Measurements from ENCODE around the gene PITPNC1. TPM values are rescaled to one million over a fixed set of nuclear protein-coding genes. Genes with fewer than 3 reads are reported as not detected.
"Not testable (repeated sequence)": the region's sequence is repeated elsewhere in the genome, so short reads cannot be mapped to it uniquely, and the experiment has no call there.

The PITPNC1 gene
- 18.2 and 22.3 TPM in 2 replicates for total RNA-seq (2014; rRNA removed; shearing (Covaris generic))
- polyA plus RNA-seq (2015; cell fraction: cytosol; rRNA removed), result 30.4 and 35.6 TPM in 2 replicates
- polyA plus RNA-seq (2015; cell fraction: nucleus; rRNA removed), result 9.2 and 10.5 TPM in 2 replicates

- in situ Hi-C loops (cut with HindIII; ENCODE audit: low pct_unique_long_range_greater_than_20kb, low sequenced_read_pairs), result no loop called here
- peak; percentile 90 for DNase-seq (ENCODE audit: low read depth, low spot score)
Measured at GRCh38 chr17:67376737-67377487, at the start of gene PITPNC1. Gene PITPNC1 (plus strand): TSS chr17:67377281.

DNA sequence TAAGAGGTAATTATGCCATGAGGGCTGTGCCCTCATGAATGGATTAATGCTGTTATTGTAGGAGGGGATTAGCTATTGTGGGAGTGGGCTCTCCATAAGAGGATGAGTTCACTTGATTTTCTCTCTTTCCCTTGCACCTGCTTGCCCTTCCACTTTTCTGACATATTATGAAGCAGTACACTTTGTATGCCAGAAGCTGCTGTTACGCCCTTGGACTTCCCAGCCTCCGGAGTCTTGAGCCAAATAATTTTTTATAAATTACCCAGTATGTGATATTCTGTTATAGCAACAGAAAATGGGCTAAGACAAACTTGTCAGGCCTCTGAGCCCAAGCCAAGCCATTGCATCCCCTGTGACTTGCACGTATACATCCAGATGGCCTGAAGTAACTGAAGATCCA, 49.1 kb upstream of the PITPNC1 start:
- in situ Hi-C loops (cut with HindIII; ENCODE audit: low pct_unique_long_range_greater_than_20kb, low sequenced_read_pairs), result no loop called here

DNA sequence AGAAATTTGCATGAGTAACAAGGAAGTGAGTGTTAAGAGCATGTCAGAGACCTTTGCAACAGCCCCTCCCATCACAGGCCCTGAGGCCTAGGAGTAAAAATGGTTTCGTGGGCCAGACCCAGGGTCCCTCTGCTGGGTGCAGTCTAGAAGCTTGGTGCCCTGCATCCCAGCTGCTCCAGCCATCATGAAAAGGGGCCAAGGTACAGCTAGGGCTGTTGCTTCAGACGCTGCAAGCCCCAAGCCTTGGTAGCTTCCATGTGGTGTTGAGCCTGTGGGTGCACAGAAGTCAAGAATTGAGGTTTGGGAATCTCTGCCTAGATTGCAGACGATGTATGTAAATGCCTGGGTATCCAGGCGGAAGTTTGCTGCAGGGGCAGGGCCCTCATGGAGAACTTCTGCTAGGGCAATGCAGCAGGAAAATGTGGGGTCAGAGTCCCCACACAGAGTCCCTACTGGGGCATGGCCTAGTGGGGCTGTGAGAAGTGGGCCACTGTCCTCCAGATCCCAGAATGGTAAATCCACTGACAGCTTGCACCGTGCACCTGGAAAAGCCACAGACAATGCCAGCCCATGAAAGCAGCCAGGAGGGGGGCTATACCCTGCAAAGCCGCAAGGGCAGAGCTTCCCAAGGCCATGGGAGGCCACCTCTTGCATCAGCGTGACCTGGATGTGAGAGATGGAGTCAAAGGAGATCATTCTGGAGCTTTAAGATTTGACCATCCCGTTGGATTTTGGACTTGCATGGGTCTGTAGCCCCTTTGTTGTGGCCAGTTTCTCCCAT, 45.5 kb upstream of the PITPNC1 start:
- in situ Hi-C loops (cut with HindIII; ENCODE audit: low pct_unique_long_range_greater_than_20kb, low sequenced_read_pairs); DNase-seq (ENCODE audit: low read depth, low spot score): not testable (repeated sequence)

More for the DNA sequence above, 49.1 kb upstream of the PITPNC1 start:
- no peak for DNase-seq (ENCODE audit: low read depth, low spot score)

DNA sequence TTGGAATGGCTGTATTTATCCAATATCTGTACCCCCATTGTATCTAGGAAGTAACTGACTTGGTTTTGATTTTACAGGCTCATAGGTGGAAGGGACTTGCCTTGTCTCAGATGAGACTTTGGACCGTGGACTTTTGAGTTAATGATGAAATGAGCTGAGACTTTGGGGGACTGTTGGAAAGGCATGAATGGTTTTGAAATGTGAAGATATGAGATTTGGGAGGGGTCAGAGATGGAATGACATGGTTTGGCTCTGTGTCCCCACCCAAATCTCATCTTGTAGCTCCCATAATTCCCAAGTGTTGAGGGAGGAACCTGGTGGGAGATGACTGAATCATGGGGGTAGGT, 44.9 kb upstream of the PITPNC1 start:
- DNase-seq (ENCODE audit: low read depth, low spot score); in situ Hi-C loops (cut with HindIII; ENCODE audit: low pct_unique_long_range_greater_than_20kb, low sequenced_read_pairs): not testable (repeated sequence)

GRCh38 chr17:67335245-67335835, 41.7 kb upstream of the PITPNC1 start:
- no peak for DNase-seq (ENCODE audit: low read depth, low spot score)
- in situ Hi-C loops (cut with HindIII; ENCODE audit: low pct_unique_long_range_greater_than_20kb, low sequenced_read_pairs), result no loop called here

- in situ Hi-C loops (cut with HindIII; ENCODE audit: low pct_unique_long_range_greater_than_20kb, low sequenced_read_pairs), result no loop called here
- no peak for DNase-seq (ENCODE audit: low read depth, low spot score)
Measured at GRCh38 chr17:67336859-67337258, 40.2 kb upstream of the PITPNC1 start.

- DNase-seq (ENCODE audit: low read depth, low spot score); in situ Hi-C loops (cut with HindIII; ENCODE audit: low pct_unique_long_range_greater_than_20kb, low sequenced_read_pairs): not testable (repeated sequence)
Measured at GRCh38 chr17:67338353-67338752, 38.7 kb upstream of the PITPNC1 start.

- in situ Hi-C loops (cut with HindIII; ENCODE audit: low pct_unique_long_range_greater_than_20kb, low sequenced_read_pairs), result no loop called here
- no peak for DNase-seq (ENCODE audit: low read depth, low spot score)
Measured at GRCh38 chr17:67343237-67343636, 33.8 kb upstream of the PITPNC1 start.

- in situ Hi-C loops (cut with HindIII; ENCODE audit: low pct_unique_long_range_greater_than_20kb, low sequenced_read_pairs), result no loop called here
Measured at GRCh38 chr17:67347826-67348225, 29.3 kb upstream of the PITPNC1 start.

GRCh38 chr17:67349420-67349819, 27.7 kb upstream of the PITPNC1 start:
- in situ Hi-C loops (cut with HindIII; ENCODE audit: low pct_unique_long_range_greater_than_20kb, low sequenced_read_pairs), result no loop called here
- DNase-seq (ENCODE audit: low read depth, low spot score), result no peak

More at GRCh38 chr17:67347826-67348225, 29.3 kb upstream of the PITPNC1 start:
- no peak for DNase-seq (ENCODE audit: low read depth, low spot score)

DNA sequence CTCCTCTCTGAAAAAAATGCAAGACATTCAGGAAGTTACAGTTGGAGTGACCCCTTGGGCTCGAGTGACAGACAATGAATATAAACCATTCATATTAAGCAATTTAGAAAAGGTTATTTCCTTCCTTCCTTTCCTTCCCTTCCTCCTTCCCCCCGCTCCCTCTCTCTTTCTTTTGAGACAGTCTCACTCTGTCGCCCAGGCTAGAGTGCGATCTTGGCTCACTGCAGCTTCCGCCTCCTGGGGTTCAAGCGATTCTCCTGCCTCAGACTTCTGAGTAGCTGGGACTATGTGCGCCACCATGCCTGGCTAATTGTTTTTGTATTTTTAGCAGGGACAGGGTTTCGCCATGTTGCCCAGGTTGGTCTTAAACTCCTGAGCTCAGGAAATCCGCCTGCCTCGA, 23.9 kb upstream of the PITPNC1 start:
- in situ Hi-C loops (cut with HindIII; ENCODE audit: low pct_unique_long_range_greater_than_20kb, low sequenced_read_pairs), result no loop called here
- no peak for DNase-seq (ENCODE audit: low read depth, low spot score)

DNA sequence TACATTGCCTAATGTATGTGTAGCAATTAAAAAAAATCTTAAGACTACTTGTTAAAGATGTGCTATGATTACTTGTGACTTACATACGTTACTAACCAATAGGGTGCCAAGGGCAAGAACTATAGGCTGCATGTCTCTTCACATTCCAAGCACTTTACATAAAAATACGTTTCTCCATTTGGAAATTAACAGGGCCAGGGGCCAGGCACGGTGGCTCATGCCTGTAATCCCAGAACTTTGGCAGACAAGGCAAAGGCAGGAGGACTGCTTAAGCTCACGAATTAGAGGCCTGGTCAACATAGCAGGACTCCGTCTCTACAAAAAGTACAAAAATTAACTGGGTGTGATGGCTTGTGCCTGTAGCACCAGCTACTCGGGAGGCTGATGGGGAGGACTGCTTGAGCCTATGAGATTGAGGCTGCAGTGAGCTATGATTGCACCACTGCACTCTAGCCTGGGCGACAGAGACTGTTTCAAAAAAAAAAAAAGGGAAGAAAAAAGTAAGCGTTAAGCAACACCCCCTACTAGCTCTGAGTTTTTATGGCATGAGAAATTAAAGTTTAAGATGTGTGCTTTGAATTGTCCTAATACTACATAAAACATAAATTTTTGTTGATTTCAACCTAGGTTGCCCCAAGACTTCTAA, 23.0 kb upstream of the PITPNC1 start:
- in situ Hi-C loops (cut with HindIII; ENCODE audit: low pct_unique_long_range_greater_than_20kb, low sequenced_read_pairs), result no loop called here
- DNase-seq (ENCODE audit: low read depth, low spot score), result no peak

DNA sequence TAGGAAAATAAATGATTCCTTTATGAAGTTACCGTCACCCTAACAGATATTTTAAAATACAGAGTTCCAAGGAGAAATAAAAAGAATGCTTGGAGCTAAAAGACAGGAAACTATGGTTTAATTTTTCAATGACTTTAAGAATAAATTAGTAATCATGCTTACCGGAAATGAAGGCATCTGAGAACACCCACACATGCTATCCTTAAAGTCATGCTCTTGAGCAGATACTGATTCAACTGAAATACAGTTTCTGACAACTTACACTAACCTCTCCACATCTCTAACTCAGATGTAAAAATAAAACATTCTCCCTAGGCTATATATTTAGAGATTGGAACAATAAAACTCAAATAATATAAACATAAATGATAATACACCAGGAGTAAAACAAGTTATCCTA, 18.5 kb upstream of the PITPNC1 start:
- DNase-seq (ENCODE audit: low read depth, low spot score), result no peak
- in situ Hi-C loops (cut with HindIII; ENCODE audit: low pct_unique_long_range_greater_than_20kb, low sequenced_read_pairs), result no loop called here

DNA sequence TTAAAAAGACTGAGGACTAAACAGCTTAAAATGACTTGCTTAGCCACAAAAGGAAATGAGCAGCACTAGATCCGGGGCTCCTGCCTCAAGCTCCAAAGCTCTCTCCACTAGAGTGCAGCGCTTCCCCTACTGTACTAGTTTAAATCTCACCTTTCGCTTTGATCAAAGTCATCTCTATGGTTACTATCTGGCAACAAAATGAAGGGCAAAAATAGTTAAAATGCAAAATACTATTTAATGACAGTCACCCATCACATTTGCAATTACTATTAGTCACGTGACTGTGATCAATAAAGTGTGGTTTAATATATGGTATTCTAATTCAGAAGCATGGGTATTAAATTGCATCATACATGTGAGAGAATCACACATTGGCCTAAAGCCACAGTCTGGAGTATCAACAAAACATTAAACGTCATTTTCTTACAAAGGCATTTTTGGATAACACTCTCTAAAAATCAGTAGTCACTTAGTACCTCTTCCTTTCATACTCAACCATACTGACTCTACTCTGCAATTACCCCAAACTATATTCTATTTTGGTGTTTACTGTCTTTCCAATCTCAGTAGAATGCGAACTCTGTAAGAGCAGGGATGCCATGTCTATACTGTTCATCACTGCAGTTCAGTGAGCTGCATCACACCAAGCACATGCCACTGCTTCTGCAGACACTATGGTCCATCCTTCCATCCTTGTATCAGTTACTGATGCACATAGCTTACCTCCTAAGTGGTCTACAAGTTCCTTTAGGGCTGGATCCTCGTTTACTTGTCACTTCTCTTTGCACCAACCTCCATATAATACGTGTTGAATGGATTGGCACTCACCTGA, 16.9 kb upstream of the PITPNC1 start:
- peak; percentile 66 for DNase-seq (ENCODE audit: low read depth, low spot score)
- in situ Hi-C loops (cut with HindIII; ENCODE audit: low pct_unique_long_range_greater_than_20kb, low sequenced_read_pairs), result no loop called here

GRCh38 chr17:67360880-67361279, 16.2 kb upstream of the PITPNC1 start:
- in situ Hi-C loops (cut with HindIII; ENCODE audit: low pct_unique_long_range_greater_than_20kb, low sequenced_read_pairs), result no loop called here
- DNase-seq (ENCODE audit: low read depth, low spot score), result no peak

DNA sequence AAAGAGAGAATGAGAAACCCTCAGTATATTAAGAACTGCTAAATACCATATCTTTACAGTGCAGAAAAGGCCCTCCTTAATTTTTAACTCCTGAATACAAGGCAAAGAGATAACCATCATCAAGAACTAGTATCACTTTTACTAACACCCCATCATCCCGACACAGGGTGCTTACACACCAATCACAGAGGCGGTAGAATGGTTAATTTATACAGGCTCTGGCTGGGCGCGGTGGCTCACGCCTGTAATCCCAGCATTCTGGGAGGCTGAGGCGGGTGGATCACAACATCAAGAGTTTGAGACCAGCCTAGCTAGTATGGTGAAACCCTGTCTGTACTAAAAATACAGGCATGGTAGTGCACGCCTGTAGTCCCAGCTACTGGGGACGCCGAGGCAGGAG, 14.9 kb upstream of the PITPNC1 start:
- in situ Hi-C loops (cut with HindIII; ENCODE audit: low pct_unique_long_range_greater_than_20kb, low sequenced_read_pairs), result no loop called here
- no peak for DNase-seq (ENCODE audit: low read depth, low spot score)
